GM18519 (cell line): ENCODE measurements around the gene BPIFA3.

ENCODE experiments used
- ATAC-seq: cut with Tn5 transposase; IDR thresholded peaks from one replicate; pipeline ENCODE4 v1.9.1; 2021; ENCODE audit warnings: mild to moderate bottlenecking, moderate library complexity; ENCODE audit not compliant: unreplicated experiment, low FRiP score

BPIFA3 gene

GRCh38 chr20:33211817-33212424 lies 5.2 kb upstream of the BPIFA3 start:
- ATAC-seq, result no peak

- no peak for ATAC-seq
Observed at GRCh38 chr20:33224399-33224798, 7.2 kb downstream of the BPIFA3 start.

- ATAC-seq, result no peak
Observed at GRCh38 chr20:33229843-33230242, 12.7 kb downstream of the BPIFA3 start.

- no peak for ATAC-seq
Observed at GRCh38 chr20:33231237-33231636, 14.1 kb downstream of the BPIFA3 start.

GRCh38 chr20:33232486-33233072 lies 15.4 kb downstream of the BPIFA3 start:
- no peak for ATAC-seq

GRCh38 chr20:33233129-33233774 lies 16.1 kb downstream of the BPIFA3 start:
- no peak for ATAC-seq

- ATAC-seq, result no peak
Observed at GRCh38 chr20:33234050-33234449, 16.9 kb downstream of the BPIFA3 start.

GRCh38 chr20:33235696-33236095 lies 18.5 kb downstream of the BPIFA3 start, which contains the start of gene BPIFA1:
BPIFA1 (plus strand) TSS chr20:33235996; CDS start chr20:33237712, 1,716 bp downstream.
- no peak for ATAC-seq

- ATAC-seq, result no peak
Observed at GRCh38 chr20:33236351-33236750, 19.2 kb downstream of the BPIFA3 start.

GRCh38 chr20:33237989-33238388 lies 20.8 kb downstream of the BPIFA3 start:
- no peak for ATAC-seq

GRCh38 chr20:33239418-33239817 lies 22.3 kb downstream of the BPIFA3 start:
- ATAC-seq, result no peak

- no peak for ATAC-seq
Observed at GRCh38 chr20:33239979-33240736, 23.0 kb downstream of the BPIFA3 start.

GRCh38 chr20:33240923-33241322 lies 23.8 kb downstream of the BPIFA3 start:
- no peak for ATAC-seq

- no peak for ATAC-seq
Observed at GRCh38 chr20:33242319-33243100, 25.4 kb downstream of the BPIFA3 start.

GRCh38 chr20:33246077-33246476 lies 28.9 kb downstream of the BPIFA3 start:
- ATAC-seq, result no peak

GRCh38 chr20:33249456-33249855 lies 32.3 kb downstream of the BPIFA3 start:
- no peak for ATAC-seq

GRCh38 chr20:33250666-33251065 lies 33.5 kb downstream of the BPIFA3 start:
- no peak for ATAC-seq

GRCh38 chr20:33251496-33251895 lies 34.3 kb downstream of the BPIFA3 start:
- ATAC-seq, result no peak

- ATAC-seq, result no peak
Observed at GRCh38 chr20:33252460-33252859, 35.3 kb downstream of the BPIFA3 start.

- ATAC-seq, result no peak
Observed at GRCh38 chr20:33255005-33255404, 37.9 kb downstream of the BPIFA3 start.
